ENCODE data around the gene RAD51AP1.

RAD51AP1 gene

DNA sequence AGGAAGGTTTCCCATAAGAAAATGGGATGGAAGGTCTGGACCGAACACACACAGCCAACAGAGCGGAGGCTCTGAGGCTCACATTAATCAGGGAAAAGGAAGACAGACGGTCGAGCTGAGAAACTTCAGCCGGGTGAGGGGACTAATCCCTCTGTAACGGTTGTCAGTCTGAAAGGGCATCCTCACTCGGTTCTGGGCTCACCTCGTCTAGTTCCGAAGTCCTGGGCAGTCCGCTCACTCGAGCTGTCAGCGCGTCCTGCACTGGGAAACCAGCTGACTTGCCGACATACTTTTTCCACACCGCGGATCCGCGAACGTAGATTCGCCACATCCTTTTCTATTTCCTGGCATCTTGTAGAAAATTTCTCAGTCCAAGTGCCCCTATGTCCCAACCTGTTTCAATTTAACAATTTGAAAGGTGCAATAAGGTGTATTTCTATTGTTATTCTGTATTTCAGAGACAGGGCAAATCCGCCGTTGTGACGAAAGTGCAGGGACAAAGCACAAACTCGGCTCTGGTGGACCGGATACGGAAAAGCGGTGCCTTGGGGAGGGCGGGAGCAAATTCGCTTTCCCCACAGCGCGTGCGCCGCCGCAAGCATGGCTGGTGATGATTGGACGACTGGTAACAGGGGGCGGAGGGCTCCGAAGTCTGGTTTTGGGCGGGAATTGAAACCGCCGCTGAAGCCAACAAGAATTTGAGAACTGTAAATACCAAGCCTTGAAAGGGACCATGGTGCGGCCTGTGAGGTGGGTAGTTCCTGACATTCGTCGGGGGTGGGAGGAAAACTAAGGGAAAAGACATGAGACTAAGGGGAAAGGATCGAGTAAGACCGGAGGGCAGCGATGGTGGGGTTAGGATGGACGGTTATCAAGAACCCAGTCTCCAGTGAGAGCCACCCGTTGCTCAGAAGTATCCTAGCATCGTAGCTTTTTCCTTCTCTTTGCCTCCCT, at the start of gene RAD51AP1:
TSS of gene RAD51AP1 (plus strand) at position 684 of the 954 bp plus-strand sequence. CDS start at position 734, 50 bp downstream.
- H3K27ac ChIP-seq = peak within 1 kb of the TSS; percentile 80
- TF ChIP-seq, protein P1, sequence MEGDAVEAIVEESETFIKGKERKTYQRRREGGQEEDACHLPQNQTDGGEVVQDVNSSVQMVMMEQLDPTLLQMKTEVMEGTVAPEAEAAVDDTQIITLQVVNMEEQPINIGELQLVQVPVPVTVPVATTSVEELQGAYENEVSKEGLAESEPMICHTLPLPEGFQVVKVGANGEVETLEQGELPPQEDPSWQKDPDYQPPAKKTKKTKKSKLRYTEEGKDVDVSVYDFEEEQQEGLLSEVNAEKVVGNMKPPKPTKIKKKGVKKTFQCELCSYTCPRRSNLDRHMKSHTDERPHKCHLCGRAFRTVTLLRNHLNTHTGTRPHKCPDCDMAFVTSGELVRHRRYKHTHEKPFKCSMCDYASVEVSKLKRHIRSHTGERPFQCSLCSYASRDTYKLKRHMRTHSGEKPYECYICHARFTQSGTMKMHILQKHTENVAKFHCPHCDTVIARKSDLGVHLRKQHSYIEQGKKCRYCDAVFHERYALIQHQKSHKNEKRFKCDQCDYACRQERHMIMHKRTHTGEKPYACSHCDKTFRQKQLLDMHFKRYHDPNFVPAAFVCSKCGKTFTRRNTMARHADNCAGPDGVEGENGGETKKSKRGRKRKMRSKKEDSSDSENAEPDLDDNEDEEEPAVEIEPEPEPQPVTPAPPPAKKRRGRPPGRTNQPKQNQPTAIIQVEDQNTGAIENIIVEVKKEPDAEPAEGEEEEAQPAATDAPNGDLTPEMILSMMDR (conservative IDR thresholded peaks at IDR 0.05) = no peak
- TF ChIP-seq ZFX (IDR thresholded peaks at IDR 0.05) = no peak

GRCh38 chr12:4489556-4489955, 49.1 kb upstream of the RAD51AP1 start:
- TF ChIP-seq, protein P1 (conservative IDR thresholded peaks at IDR 0.05) = no peak
- no peak for TF ChIP-seq ZFX (IDR thresholded peaks at IDR 0.05)
- H3K27ac ChIP-seq = no peak overlapping the region

GRCh38 chr12:4490973-4491372, 47.7 kb upstream of the RAD51AP1 start:
- TF ChIP-seq, protein P1 (conservative IDR thresholded peaks at IDR 0.05) = no peak
- TF ChIP-seq ZFX (IDR thresholded peaks at IDR 0.05) = no peak

DNA sequence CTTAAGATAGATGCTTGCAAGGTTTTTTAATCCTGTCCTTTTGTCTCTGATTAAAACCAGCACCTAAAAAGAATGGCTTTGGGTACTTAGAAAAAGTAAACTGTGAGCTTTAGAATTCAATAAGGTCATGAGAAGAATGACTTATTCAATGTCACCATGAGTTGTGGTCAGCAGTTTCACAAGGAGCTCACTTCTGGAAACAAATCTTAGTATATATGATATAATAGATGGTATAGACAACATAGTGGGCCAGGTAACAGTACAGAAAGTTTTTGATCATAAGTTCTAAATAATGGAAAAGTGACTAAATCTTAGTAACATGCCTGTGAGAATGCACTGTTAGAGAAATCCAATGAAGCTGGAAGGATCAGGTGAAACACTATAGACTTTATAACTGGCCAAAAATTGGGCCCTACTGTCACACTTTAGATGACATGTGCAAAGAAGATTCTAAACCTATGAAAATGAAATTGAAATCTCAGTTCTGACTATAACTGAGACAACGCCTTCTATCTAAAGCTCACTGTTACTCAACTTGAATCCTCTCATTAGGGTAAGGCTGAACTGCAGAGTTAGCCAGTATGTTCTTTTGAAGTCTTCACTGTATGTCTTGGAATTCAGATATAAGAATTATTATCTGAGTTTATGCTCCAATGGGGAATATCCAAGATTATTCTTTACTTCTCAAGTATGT, 42.4 kb upstream of the RAD51AP1 start:
- TF ChIP-seq, protein P1 (conservative IDR thresholded peaks at IDR 0.05) = no peak
- no peak for TF ChIP-seq ZFX (IDR thresholded peaks at IDR 0.05)
- no peak overlapping the region for H3K27ac ChIP-seq

More at GRCh38 chr12:4490973-4491372, 47.7 kb upstream of the RAD51AP1 start:
- H3K27ac ChIP-seq = no peak overlapping the region

DNA sequence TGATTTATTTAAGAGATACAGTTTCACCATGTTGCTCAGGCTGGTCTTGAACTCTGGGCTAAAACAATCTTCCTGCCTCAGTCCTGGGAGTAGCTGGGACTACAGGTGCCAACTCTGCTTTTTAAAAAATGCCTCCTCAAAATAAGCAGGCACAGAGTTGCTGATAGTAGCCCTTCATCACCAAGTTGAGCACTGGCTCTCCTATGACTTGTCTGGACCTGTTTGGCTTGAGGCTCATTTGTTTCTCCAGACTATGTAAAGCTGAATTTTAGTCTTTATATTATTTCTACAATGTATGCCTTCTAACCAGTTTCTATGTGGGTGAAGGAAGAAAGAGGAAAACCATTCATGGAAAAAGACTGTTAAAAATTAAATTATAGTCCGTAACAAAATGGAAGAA, 39.5 kb upstream of the RAD51AP1 start:
- TF ChIP-seq, protein P1 (conservative IDR thresholded peaks at IDR 0.05) = no peak
- TF ChIP-seq ZFX (IDR thresholded peaks at IDR 0.05) = no peak
- H3K27ac ChIP-seq = no peak overlapping the region

- no peak overlapping the region for H3K27ac ChIP-seq
- TF ChIP-seq, protein P1 (conservative IDR thresholded peaks at IDR 0.05) = no peak
- no peak for TF ChIP-seq ZFX (IDR thresholded peaks at IDR 0.05)
These were observed 33.2 kb upstream of the RAD51AP1 start for GRCh38 chr12:4505376-4505986.

All from C4-2B (cell line).